H9 (cell line): Measurements from ENCODE around the gene C1QTNF6. TPM values are rescaled to one million over a fixed set of nuclear protein-coding genes. Genes with fewer than 3 reads are reported as not detected.
A peak's percentile ranks its signal among the peaks of the same experiment; 100 is the strongest.

Experiments used
- DNase-seq: peaks from one replicate; pipeline ENCODE4 v3.0.0-alpha.2; 2017
- H2AFZ ChIP-seq: one replicate; pipeline ENCODE4 v1.6.1; 2013; ENCODE audit warnings: mild to moderate bottlenecking, low read length, control low read depth, moderate library complexity
- H2AK5ac ChIP-seq: 2 replicates; pipeline ENCODE4 v1.6.1; 2013; ENCODE audit warnings: low read length, control low read depth, mixed read lengths; ENCODE audit not compliant: insufficient read length
- H2BK120ac ChIP-seq: one replicate; pipeline ENCODE4 v1.6.1; 2013; ENCODE audit warnings: low read depth, mild to moderate bottlenecking, low read length, control low read depth, inconsistent platforms; ENCODE audit not compliant: poor library complexity, severe bottlenecking
- H2BK12ac ChIP-seq: 2 replicates; pipeline ENCODE4 v1.6.1; 2013; ENCODE audit warnings: low read length, control low read depth, mixed read lengths, low read depth; ENCODE audit not compliant: insufficient read length
- H2BK15ac ChIP-seq: 2 replicates; pipeline ENCODE4 v1.6.1; 2013; ENCODE audit warnings: low read depth, low read length, control low read depth
- H2BK20ac ChIP-seq: one replicate; pipeline ENCODE4 v1.6.1; 2013; ENCODE audit warnings: low read depth, mild to moderate bottlenecking, low read length, control low read depth, inconsistent platforms; ENCODE audit not compliant: poor library complexity, severe bottlenecking
- H2BK5ac ChIP-seq: 2 replicates; pipeline ENCODE4 v1.6.1; 2013; ENCODE audit warnings: low read length, control low read depth, mixed read lengths; ENCODE audit not compliant: insufficient read length
- H3K14ac ChIP-seq: 2 replicates; pipeline ENCODE4 v1.6.1; 2013; ENCODE audit warnings: low read length, control low read depth; ENCODE audit not compliant: insufficient read depth
- H3K18ac ChIP-seq: 2 replicates; pipeline ENCODE4 v1.6.1; 2013; ENCODE audit warnings: low read depth, mild to moderate bottlenecking, mixed read lengths, low read length, control low read depth; ENCODE audit not compliant: insufficient read length
- H3K23ac ChIP-seq: 2 replicates; pipeline ENCODE4 v1.6.1; 2013; ENCODE audit warnings: low read length, control low read depth, mixed read lengths, low read depth; ENCODE audit not compliant: insufficient read length
- H3K23me2 ChIP-seq: 2 replicates; pipeline ENCODE4 v1.6.1; 2013; ENCODE audit warnings: low read depth, mild to moderate bottlenecking, mixed read lengths, low read length, control low read depth; ENCODE audit not compliant: insufficient read length, poor library complexity, severe bottlenecking
- H3K27ac ChIP-seq: 2 replicates; pipeline ENCODE4 v1.5.1; 2013; ENCODE audit warnings: low read length, control low read depth, mixed read lengths, low read depth; ENCODE audit not compliant: insufficient read length
- H3K27me3 ChIP-seq: 2 replicates; pipeline ENCODE4 v1.6.1; 2013; ENCODE audit warnings: low read length, control low read depth, inconsistent platforms; ENCODE audit not compliant: insufficient read depth
- H3K4ac ChIP-seq: 2 replicates; pipeline ENCODE4 v1.6.1; 2013; ENCODE audit warnings: low read depth, mild to moderate bottlenecking, control low read depth, inconsistent platforms, low read length, moderate library complexity
- H3K4me1 ChIP-seq: 2 replicates; pipeline ENCODE4 v1.6.1; 2013; ENCODE audit warnings: low read length, control low read depth, inconsistent platforms; ENCODE audit not compliant: insufficient read depth
- H3K4me2 ChIP-seq: 2 replicates; pipeline ENCODE4 v1.6.1; 2013; ENCODE audit warnings: low read length, control low read depth, mixed read lengths; ENCODE audit not compliant: insufficient read length, insufficient read depth
- H3K56ac ChIP-seq: 2 replicates; pipeline ENCODE4 v1.6.1; 2013; ENCODE audit warnings: low read depth, mild to moderate bottlenecking, mixed read lengths, low read length, control low read depth; ENCODE audit not compliant: insufficient read length
- H3K79me1 ChIP-seq: 2 replicates; pipeline ENCODE4 v1.6.1; 2013; ENCODE audit warnings: low read depth, mild to moderate bottlenecking, moderate library complexity, low read length, control low read depth, inconsistent platforms; ENCODE audit not compliant: insufficient read depth, poor library complexity, severe bottlenecking
- H3K79me2 ChIP-seq: 2 replicates; pipeline ENCODE4 v1.6.1; 2013; ENCODE audit warnings: low read length, control low read depth, inconsistent platforms; ENCODE audit not compliant: insufficient read depth
- H3K9ac ChIP-seq: 2 replicates; pipeline ENCODE4 v1.6.1; 2013; ENCODE audit warnings: low read length, control low read depth, mixed read lengths; ENCODE audit not compliant: insufficient read length; ENCODE audit errors: extremely low read depth
- H3K9me3 ChIP-seq: one replicate; pipeline ENCODE4 v1.6.1; 2013; ENCODE audit warnings: low read depth, low read length, inconsistent platforms; ENCODE audit not compliant: control insufficient read depth
- H3T11ph ChIP-seq: one replicate; pipeline ENCODE4 v1.6.1; 2013; ENCODE audit warnings: mild to moderate bottlenecking, low read length, control low read depth, inconsistent platforms
- H4K20me1 ChIP-seq: one replicate; pipeline ENCODE4 v1.6.1; 2013; ENCODE audit not compliant: control insufficient read depth, insufficient read length, insufficient read depth
- H4K5ac ChIP-seq: 2 replicates; pipeline ENCODE4 v1.6.1; 2013; ENCODE audit warnings: low read depth, mild to moderate bottlenecking, mixed read lengths, low read length, control low read depth; ENCODE audit not compliant: insufficient read length
- H4K8ac ChIP-seq: replicated peaks from 2 replicates; pipeline ENCODE4 v1.6.1; 2013; ENCODE audit warnings: low read length, control low read depth, mixed read lengths, low read depth; ENCODE audit not compliant: insufficient read length
- H4K91ac ChIP-seq: 2 replicates; pipeline ENCODE4 v1.6.1; 2013; ENCODE audit warnings: low read depth, mild to moderate bottlenecking, moderate library complexity, mixed read lengths, low read length, control low read depth; ENCODE audit not compliant: insufficient read length
- H3K27ac Mint-ChIP-seq, 3 experiments: 2 replicates in 2 of 3; 3 replicates in 1 of 3; pipeline ENCODE4 v1.8.0; 2020 to 2021; ENCODE audit warnings: mixed read lengths in 3 of 3, mild to moderate bottlenecking in 1 of 3, moderate library complexity in 1 of 3
- H3K27me3 Mint-ChIP-seq: 2 replicates; pipeline ENCODE4 v1.8.0; 2021; ENCODE audit warnings: low read depth, mild to moderate bottlenecking, moderate library complexity, mixed read lengths
- H3K36me3 Mint-ChIP-seq, 3 experiments: 2 replicates in 2 of 3; 3 replicates in 1 of 3; pipeline ENCODE4 v1.8.0; 2020 to 2021; ENCODE audit warnings: low read depth in 3 of 3, mixed read lengths in 3 of 3; ENCODE audit not compliant: insufficient read depth in 1 of 3
- H3K4me1 Mint-ChIP-seq, 2 experiments: 2 replicates each; pipeline ENCODE4 v1.8.0; 2020; ENCODE audit warnings: mixed read lengths in 2 of 2
- H3K4me3 Mint-ChIP-seq, 2 experiments: 2 replicates in 1 of 2; 3 replicates in 1 of 2; pipeline ENCODE4 v1.8.0; 2020 to 2021; ENCODE audit warnings: mild to moderate bottlenecking in 2 of 2, mixed read lengths in 2 of 2, moderate library complexity in 1 of 2
- H3K9me3 Mint-ChIP-seq, 2 experiments: 2 replicates in 1 of 2; 3 replicates in 1 of 2; pipeline ENCODE4 v1.8.0; 2020; ENCODE audit warnings: mild to moderate bottlenecking in 2 of 2, mixed read lengths in 2 of 2, moderate library complexity in 1 of 2
- CTCF ChIP-seq: fragments of 200-600 bp; sonication (generic); conservative IDR thresholded peaks from 3 replicates; pipeline ENCODE4 v1.8.0; 2021; ENCODE audit warnings: antibody characterized with exemption, mild to moderate bottlenecking
- WGBS: extraction: QIAGEN DNeasy Blood & Tissue Kit; methylation state at CpG from one replicate; pipeline ENCODE4 v1.1.7; 2013; ENCODE audit warnings: missing lambda C conversion rate, low lambda C conversion rate, mixed read lengths; ENCODE audit not compliant: insufficient read length; ENCODE audit errors: extremely low coverage; 5-methylcytosine and 5-hydroxymethylcytosine counted together
- total RNA-seq: library from RNA; stranded (reverse); gene quantifications from 2 replicates; pipeline ENCODE4 v1.2.1, GENCODE V29; 2021

C1QTNF6 gene
- total RNA-seq, 1 experiment from 2014 or later: 5.0 TPM

DNA sequence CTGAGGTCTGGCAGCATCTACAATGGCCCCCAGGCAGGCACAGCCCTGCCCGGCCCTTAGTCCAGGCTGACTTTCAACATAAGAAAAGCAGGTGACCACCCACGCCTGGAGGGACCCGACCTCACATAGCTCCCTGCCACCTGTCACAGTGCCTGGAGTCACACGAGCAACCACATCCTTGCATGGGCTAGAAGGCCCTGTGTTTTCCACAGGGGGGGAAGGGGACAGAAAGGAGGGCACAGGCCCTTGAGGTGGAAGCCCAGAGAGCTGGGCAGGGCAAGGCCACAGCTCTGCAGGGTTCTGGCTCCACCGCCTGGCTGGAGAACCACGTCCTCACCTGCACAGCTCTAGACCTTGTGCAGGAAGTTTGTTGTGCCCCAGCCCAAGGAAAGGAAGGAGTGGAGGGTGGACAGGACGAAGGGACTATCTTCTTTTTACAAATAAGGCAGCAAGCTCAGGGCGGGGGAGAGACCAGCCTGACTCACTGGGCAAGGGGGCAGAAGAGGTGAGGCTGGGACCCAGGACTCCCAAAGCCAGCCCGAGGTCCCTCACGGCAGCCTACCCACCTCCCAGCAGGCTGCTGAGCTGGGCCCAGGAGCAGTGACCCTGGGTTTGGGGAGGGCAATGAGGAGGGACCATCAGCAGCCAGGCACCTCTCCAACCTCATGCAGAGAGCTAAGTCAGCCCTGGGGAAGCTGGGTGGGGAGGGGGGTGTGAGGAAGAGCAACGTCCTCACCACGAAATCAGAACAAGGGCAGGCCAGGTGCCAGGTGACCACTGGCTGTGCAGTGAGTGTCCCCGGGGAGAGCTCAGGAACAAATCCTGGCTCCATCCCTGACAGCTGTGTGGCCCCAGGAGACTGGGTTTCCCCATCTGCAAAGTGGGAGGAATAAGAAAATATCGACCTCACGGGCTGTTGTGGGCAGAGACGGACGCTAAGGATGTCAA is 4.3 kb downstream of the C1QTNF6 start:
- Mint-ChIP-seq H3K4me1 (peaks cover 16 to 37% of the 10 kb centered on the region in 2 experiments), H3K27ac (peak overlapping the region; percentile 57 to 59 (median 59); a peak in 4 of 7 replicates), H3K36me3 (no peaks in the 10 kb centered on the region; a peak in 1 of 7 replicates), H3K27me3 (peaks cover 2% of the 10 kb centered on the region), H3K9me3 (no peaks in the 10 kb centered on the region), H3K4me3 (no peak overlapping the region)
- Histone ChIP-seq H3K14ac (no peak overlapping the region), H2AFZ (no peak overlapping the region), H4K8ac (no peak overlapping the region), H4K5ac (no peak overlapping the region), H3K27me3 (no peaks in the 10 kb centered on the region), H2BK20ac (no peak overlapping the region), H3K56ac (no peak overlapping the region), H3K79me1 (no peaks in the 10 kb centered on the region), H2AK5ac (no peak overlapping the region), H3K27ac (no peak overlapping the region), H4K20me1 (no peaks in the 10 kb centered on the region), H2BK12ac (no peak overlapping the region), H3K23ac (no peak overlapping the region), H3K9me3 (no peaks in the 10 kb centered on the region), H3K79me2 (no peaks in the 10 kb centered on the region), H4K91ac (no peak overlapping the region), H2BK120ac (no peak overlapping the region), H3K23me2 (peaks cover 9% of the 10 kb centered on the region), H2BK5ac (no peak overlapping the region), H2BK15ac (no peak overlapping the region), H3K9ac (no peak overlapping the region), H3K18ac (no peak overlapping the region), H3K4me1 (peaks cover 4% of the 10 kb centered on the region), H3K4ac (no peak overlapping the region), H3K4me2 (no peak overlapping the region), H3T11ph (no peak overlapping the region)
- WGBS: no CpG with 5 or more reads among the region's 17 CpGs
- TF ChIP-seq CTCF: no peak
- DNase-seq: no peak
